GM18870 (cell line): ENCODE results near the gene FBXO17.
"Not testable (repeated sequence)": the region's sequence is repeated elsewhere in the genome, so short reads cannot be mapped to it uniquely, and the experiment has no call there.

Source experiments
- ATAC-seq: cut with Tn5 transposase; IDR thresholded peaks from one replicate; pipeline ENCODE4 v1.9.1; 2021; ENCODE audit warnings: moderate library complexity; ENCODE audit not compliant: unreplicated experiment

The FBXO17 gene

GRCh38 chr19:38945562-38946228 lies 29.8 kb downstream of the FBXO17 start:
- ATAC-seq: no peak

GRCh38 chr19:38944981-38945506 lies 30.5 kb downstream of the FBXO17 start:
- no peak for ATAC-seq

- no peak for ATAC-seq
These were observed 32.9 kb downstream of the FBXO17 start for GRCh38 chr19:38942471-38943181.

- ATAC-seq: no peak
These were observed 33.6 kb downstream of the FBXO17 start for GRCh38 chr19:38941979-38942378.

- ATAC-seq: not testable (repeated sequence)
These were observed 34.1 kb downstream of the FBXO17 start for GRCh38 chr19:38941466-38941865.

GRCh38 chr19:38939957-38940356 lies 35.6 kb downstream of the FBXO17 start:
- no peak for ATAC-seq

- ATAC-seq: no peak
These were observed 42.0 kb downstream of the FBXO17 start for GRCh38 chr19:38933544-38933943.

- no peak for ATAC-seq
These were observed 42.9 kb downstream of the FBXO17 start for GRCh38 chr19:38932425-38933179.

- no peak for ATAC-seq
These were observed 44.1 kb downstream of the FBXO17 start for GRCh38 chr19:38931521-38931793.

GRCh38 chr19:38930776-38931520 lies 44.6 kb downstream of the FBXO17 start, which contains the start of gene MRPS12:
Gene MRPS12 (plus strand): TSS chr19:38930944. CDS start chr19:38931295, 351 bp downstream.
- peak; percentile 90 for ATAC-seq

GRCh38 chr19:38929929-38930775 lies 45.4 kb downstream of the FBXO17 start, which contains the start of gene SARS2:
Gene SARS2 (minus strand): TSS chr19:38930763. CDS start chr19:38930736, 27 bp downstream.
- ATAC-seq: peak; percentile 70

- ATAC-seq: no peak
These were observed 47.0 kb downstream of the FBXO17 start for GRCh38 chr19:38928391-38929001.

- no peak for ATAC-seq
These were observed 51.2 kb downstream of the FBXO17 start for GRCh38 chr19:38924388-38924787.

- ATAC-seq: no peak
These were observed 53.1 kb downstream of the FBXO17 start for GRCh38 chr19:38922482-38922881.

- no peak for ATAC-seq
These were observed 53.9 kb downstream of the FBXO17 start for GRCh38 chr19:38921420-38922274.

GRCh38 chr19:38920602-38921419 lies 54.7 kb downstream of the FBXO17 start:
- no peak for ATAC-seq

- ATAC-seq: no peak
These were observed 55.5 kb downstream of the FBXO17 start for GRCh38 chr19:38919837-38920601.
